Trophoblast cell (in vitro differentiated cells and primary cell): ENCODE measurements around the gene ARHGEF6.

Experiments used
- DNase-seq, 2 donors: peaks; one replicate each; pipeline ENCODE4 v3.0.0-alpha.2; 2016
- H2AFZ ChIP-seq: 2 replicates; pipeline ENCODE4 v1.6.1; 2013; ENCODE audit warnings: low read length, moderate library complexity, mild to moderate bottlenecking; ENCODE audit not compliant: insufficient read depth, poor library complexity
- H2AK5ac ChIP-seq: 2 replicates; pipeline ENCODE4 v1.6.1; 2013; ENCODE audit warnings: mild to moderate bottlenecking, low read length
- H2BK120ac ChIP-seq: 2 replicates; pipeline ENCODE4 v1.6.1; 2013; ENCODE audit warnings: low read length, mild to moderate bottlenecking, moderate library complexity; ENCODE audit not compliant: insufficient read depth, poor library complexity
- H2BK12ac ChIP-seq: 2 replicates; pipeline ENCODE4 v1.6.1; 2013; ENCODE audit warnings: mild to moderate bottlenecking, low read length, moderate library complexity
- H2BK5ac ChIP-seq: 2 replicates; pipeline ENCODE4 v1.6.1; 2013; ENCODE audit warnings: low read length, low read depth, moderate library complexity, mild to moderate bottlenecking; ENCODE audit not compliant: poor library complexity
- H3K14ac ChIP-seq: 2 replicates; pipeline ENCODE4 v1.6.1; 2013; ENCODE audit warnings: mild to moderate bottlenecking, low read length
- H3K18ac ChIP-seq: 2 replicates; pipeline ENCODE4 v1.6.1; 2013; ENCODE audit warnings: mild to moderate bottlenecking, low read length
- H3K23ac ChIP-seq: 2 replicates; pipeline ENCODE4 v1.6.1; 2013; ENCODE audit warnings: low read length
- H3K27ac ChIP-seq: 2 replicates; pipeline ENCODE4 v1.5.1; 2013; ENCODE audit warnings: low read depth, mild to moderate bottlenecking, inconsistent platforms, low read length, moderate library complexity
- H3K27me3 ChIP-seq: 2 replicates; pipeline ENCODE4 v1.6.1; 2013; ENCODE audit warnings: inconsistent platforms, mild to moderate bottlenecking, low read length, moderate library complexity; ENCODE audit not compliant: insufficient read depth
- H3K36me3 ChIP-seq, 2 experiments: 1 replicate in 1 of 2; 2 replicates in 1 of 2; pipeline ENCODE4 v1.6.1; 2013; ENCODE audit warnings: low read length in 2 of 2, mild to moderate bottlenecking in 2 of 2, moderate library complexity in 1 of 2; ENCODE audit not compliant: insufficient read depth in 2 of 2, control insufficient read depth in 1 of 2
- H3K4ac ChIP-seq: 2 replicates; pipeline ENCODE4 v1.6.1; 2013; ENCODE audit warnings: low read depth, mild to moderate bottlenecking, low read length, moderate library complexity
- H3K4me1 ChIP-seq, 2 experiments: 1 replicate in 1 of 2; 2 replicates in 1 of 2; pipeline ENCODE4 v1.6.1; 2013; ENCODE audit warnings: low read length in 2 of 2, mild to moderate bottlenecking in 2 of 2, moderate library complexity in 1 of 2; ENCODE audit not compliant: insufficient read depth in 2 of 2, control insufficient read depth in 1 of 2
- H3K4me2 ChIP-seq: 2 replicates; pipeline ENCODE4 v1.6.1; 2013; ENCODE audit warnings: inconsistent platforms, mild to moderate bottlenecking, low read length, moderate library complexity
- H3K4me3 ChIP-seq: 2 replicates; pipeline ENCODE4 v1.5.1; 2013; ENCODE audit warnings: mild to moderate bottlenecking, low read depth, low read length, inconsistent platforms
- H3K79me1 ChIP-seq: one replicate; pipeline ENCODE4 v1.6.1; 2013; ENCODE audit warnings: low read length
- H3K79me2 ChIP-seq: 2 replicates; pipeline ENCODE4 v1.6.1; 2013; ENCODE audit warnings: low read length, mild to moderate bottlenecking; ENCODE audit not compliant: control insufficient read depth, insufficient read depth, poor library complexity
- H3K9ac ChIP-seq: 2 replicates; pipeline ENCODE4 v1.6.1; 2013; ENCODE audit warnings: mild to moderate bottlenecking, low read length
- H3K9me3 ChIP-seq: 2 replicates; pipeline ENCODE4 v1.6.1; 2013; ENCODE audit warnings: low read depth, mild to moderate bottlenecking, control low read depth, inconsistent platforms, low read length; ENCODE audit not compliant: insufficient read depth
- H4K12ac ChIP-seq: 2 replicates; pipeline ENCODE4 v1.6.1; 2013; ENCODE audit warnings: low read depth, mild to moderate bottlenecking, low read length, moderate library complexity
- H4K8ac ChIP-seq: 2 replicates; pipeline ENCODE4 v1.6.1; 2013; ENCODE audit warnings: low read depth, mild to moderate bottlenecking, low read length, moderate library complexity
- H4K91ac ChIP-seq: one replicate; pipeline ENCODE4 v1.6.1; 2013; ENCODE audit warnings: low read depth, mild to moderate bottlenecking, low read length, moderate library complexity
- WGBS: extraction: QIAGEN DNeasy Blood & Tissue Kit; methylation state at CpG from one replicate; pipeline ENCODE4 v1.1.7; 2013; ENCODE audit warnings: missing lambda C conversion rate; ENCODE audit not compliant: insufficient read length, insufficient coverage; ENCODE audit errors: extremely low coverage; 5-methylcytosine and 5-hydroxymethylcytosine counted together

The ARHGEF6 gene

DNA sequence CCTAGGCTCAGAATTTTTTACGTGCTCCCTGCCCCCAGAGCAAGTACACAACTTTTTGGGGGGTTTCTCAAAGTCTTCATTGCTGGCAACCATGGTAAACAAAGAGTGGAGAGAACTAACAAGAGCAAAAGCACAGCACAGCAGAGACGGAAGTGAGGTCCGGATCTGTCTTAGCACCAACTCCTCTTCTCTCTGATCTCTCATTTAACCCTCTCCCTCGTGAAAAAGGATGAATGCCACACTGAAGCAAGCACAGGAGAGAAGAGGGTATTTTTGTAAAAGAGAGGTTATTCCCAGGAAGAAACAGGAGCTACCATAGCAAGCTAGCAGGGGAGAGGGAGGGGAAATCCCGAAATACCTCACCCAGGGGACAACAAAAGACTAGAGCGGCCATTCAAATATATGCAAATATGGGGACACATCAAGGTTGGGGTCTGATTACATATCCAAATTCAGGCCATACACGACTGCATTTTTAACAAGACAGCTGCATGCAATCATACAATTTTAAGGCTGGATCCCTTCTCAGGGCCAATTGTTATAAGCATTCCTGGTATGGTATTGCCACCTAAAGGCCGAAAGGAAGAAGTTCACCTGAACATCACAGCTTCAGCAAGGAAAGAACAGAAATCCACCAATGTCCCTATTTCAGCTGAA lies 86.2 kb downstream of the ARHGEF6 start:
- no peaks in the 10 kb centered on the region for H3K4me1 ChIP-seq

DNA sequence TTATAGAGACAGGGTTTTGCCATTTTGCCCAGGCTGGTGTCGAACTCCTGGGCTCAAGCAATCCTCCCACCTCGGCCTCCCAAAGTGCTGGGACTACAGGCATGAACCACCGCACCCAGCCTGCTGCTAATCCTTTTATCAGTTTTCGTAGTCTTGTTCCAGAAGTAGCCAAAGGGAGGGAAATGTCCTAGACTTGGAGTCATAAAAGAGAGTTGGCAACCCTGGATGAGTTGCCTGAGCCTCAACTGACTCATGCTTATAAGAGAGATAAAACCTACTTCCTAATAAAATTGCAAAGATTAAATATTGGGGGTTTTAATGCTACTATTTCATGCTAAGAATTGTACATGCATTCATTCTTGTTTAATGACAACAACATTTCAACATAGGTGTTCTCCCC lies 88.5 kb downstream of the ARHGEF6 start:
- no CpG with 5 or more reads among the region's 4 CpGs for WGBS
- H4K8ac ChIP-seq = no peak overlapping the region
- no peak overlapping the region for H2AFZ ChIP-seq
- no peak overlapping the region for H3K4me3 ChIP-seq
- H4K12ac ChIP-seq = no peak overlapping the region
- no peak overlapping the region for H3K4me2 ChIP-seq
- H3K9me3 ChIP-seq = no peaks in the 10 kb centered on the region
- H2AK5ac ChIP-seq = no peak overlapping the region
- H4K91ac ChIP-seq = no peak overlapping the region
- H3K4ac ChIP-seq = no peak overlapping the region
- H3K9ac ChIP-seq = no peak overlapping the region
- peaks cover 0 to 3% of the 10 kb centered on the region in 2 experiments for H3K4me1 ChIP-seq
- H3K79me1 ChIP-seq = no peaks in the 10 kb centered on the region
- H2BK5ac ChIP-seq = no peak overlapping the region
- no peak for DNase-seq
- no peak overlapping the region for H3K18ac ChIP-seq
- no peaks in the 10 kb centered on the region for H3K36me3 ChIP-seq
- no peak overlapping the region for H3K23ac ChIP-seq
- no peak overlapping the region for H2BK120ac ChIP-seq
- H3K27me3 ChIP-seq = no peaks in the 10 kb centered on the region
- no peaks in the 10 kb centered on the region for H3K79me2 ChIP-seq
- no peak overlapping the region for H3K27ac ChIP-seq
- H3K14ac ChIP-seq = no peak overlapping the region
- no peak overlapping the region for H2BK12ac ChIP-seq

More for the DNA sequence above, 86.2 kb downstream of the ARHGEF6 start:
- peak in 1 of 2 donors; percentile 63 for DNase-seq
- Histone ChIP-seq H3K79me1 (no peaks in the 10 kb centered on the region), H3K4me2 (no peak overlapping the region), H2BK12ac (no peak overlapping the region), H3K36me3 (no peaks in the 10 kb centered on the region), H3K79me2 (no peaks in the 10 kb centered on the region), H3K23ac (no peak overlapping the region), H3K27ac (no peak overlapping the region), H3K4ac (no peak overlapping the region), H4K12ac (no peak overlapping the region), H2AFZ (no peak overlapping the region), H4K91ac (no peak overlapping the region), H2BK5ac (no peak overlapping the region), H3K27me3 (no peaks in the 10 kb centered on the region), H3K4me3 (no peak overlapping the region), H3K18ac (no peak overlapping the region), H3K14ac (no peak overlapping the region), H3K9me3 (no peaks in the 10 kb centered on the region), H4K8ac (no peak overlapping the region), H3K9ac (no peak overlapping the region), H2AK5ac (no peak overlapping the region), H2BK120ac (no peak overlapping the region)
- no CpG with 5 or more reads among the region's 8 CpGs for WGBS

DNA sequence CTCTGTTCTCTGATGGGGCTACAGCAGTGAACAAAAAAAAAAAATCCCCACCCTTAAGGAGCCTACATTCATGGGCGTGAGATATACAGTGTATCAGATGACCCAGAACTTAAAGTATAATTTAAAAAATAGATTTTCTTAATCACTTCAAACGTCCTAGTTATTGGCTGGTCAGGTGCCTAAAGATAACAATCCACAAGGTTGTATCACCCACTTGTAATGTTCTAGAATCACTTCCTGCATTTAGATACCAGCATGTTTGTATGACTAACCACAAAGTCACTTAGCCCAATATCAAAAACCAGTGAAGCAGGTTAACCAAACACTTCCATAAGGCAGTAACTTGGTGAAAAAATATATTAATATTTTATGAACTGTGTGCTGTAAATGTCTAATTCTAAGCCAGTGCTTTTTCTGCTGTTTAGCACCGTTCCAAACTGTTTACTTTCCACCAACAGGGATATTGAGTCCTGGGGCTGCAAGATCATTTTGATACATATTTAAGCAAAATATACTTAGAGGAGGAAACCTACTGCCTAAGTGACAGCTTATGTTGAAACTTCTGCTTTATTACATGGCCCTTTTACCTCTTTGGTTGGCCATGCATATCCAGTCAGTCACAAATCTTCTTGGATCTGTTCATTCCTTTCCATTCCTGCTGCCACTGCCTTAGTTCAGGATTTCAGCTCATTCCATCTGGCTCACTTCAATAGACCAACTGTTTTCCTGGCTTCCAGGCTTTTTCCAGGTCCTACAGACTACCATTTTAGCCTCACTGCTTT lies 89.5 kb downstream of the ARHGEF6 start:
- H2AK5ac ChIP-seq = no peak overlapping the region
- H4K12ac ChIP-seq = no peak overlapping the region

DNA sequence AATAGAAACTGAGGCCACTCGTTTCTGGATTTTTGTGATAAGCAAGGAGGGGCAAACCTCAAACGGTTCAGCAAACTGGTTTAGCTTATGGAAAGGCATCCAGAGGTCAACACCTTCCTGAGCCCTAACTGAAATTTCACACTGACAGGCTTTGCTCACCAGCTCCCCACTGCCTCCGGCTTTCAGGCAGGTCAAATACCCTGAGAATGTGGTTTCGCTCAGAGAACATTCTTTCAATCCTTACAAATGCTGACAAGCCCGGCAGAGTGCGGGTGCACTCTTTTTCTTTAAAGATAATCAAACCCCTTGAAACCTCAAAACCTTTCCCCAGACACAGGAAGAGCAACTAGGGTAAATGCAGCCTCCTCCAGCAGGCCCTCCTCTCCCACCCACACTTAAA lies 91.3 kb downstream of the ARHGEF6 start:
- Histone ChIP-seq H4K12ac (no peak overlapping the region), H2BK120ac (no peak overlapping the region), H3K23ac (no peak overlapping the region), H3K4ac (no peak overlapping the region), H3K79me2 (no peaks in the 10 kb centered on the region), H3K27me3 (no peaks in the 10 kb centered on the region), H3K79me1 (no peaks in the 10 kb centered on the region), H3K9ac (no peak overlapping the region), H3K27ac (peak overlapping the region; percentile 52), H2AK5ac (no peak overlapping the region), H3K4me3 (no peak overlapping the region), H3K18ac (no peak overlapping the region), H4K8ac (no peak overlapping the region), H2BK5ac (no peak overlapping the region), H3K4me2 (no peak overlapping the region), H3K4me1 (peaks cover 0 to 3% of the 10 kb centered on the region in 2 experiments), H3K14ac (no peak overlapping the region), H3K36me3 (no peaks in the 10 kb centered on the region), H2BK12ac (no peak overlapping the region), H3K9me3 (no peaks in the 10 kb centered on the region), H2AFZ (no peak overlapping the region), H4K91ac (no peak overlapping the region)
- no CpG with 5 or more reads among the region's 6 CpGs for WGBS
- DNase-seq = peak in 1 of 2 donors; percentile 27

More for the DNA sequence above, 89.5 kb downstream of the ARHGEF6 start:
- no peak overlapping the region for H3K9ac ChIP-seq
- peaks cover 0 to 3% of the 10 kb centered on the region in 2 experiments for H3K4me1 ChIP-seq
- no peaks in the 10 kb centered on the region for H3K79me1 ChIP-seq
- no CpG with 5 or more reads among the region's 3 CpGs for WGBS
- H3K4me2 ChIP-seq = no peak overlapping the region
- no peak overlapping the region for H3K23ac ChIP-seq
- H4K91ac ChIP-seq = no peak overlapping the region
- H2BK120ac ChIP-seq = no peak overlapping the region
- no peak overlapping the region for H3K14ac ChIP-seq
- H3K36me3 ChIP-seq = no peaks in the 10 kb centered on the region
- H3K9me3 ChIP-seq = no peaks in the 10 kb centered on the region
- H2BK12ac ChIP-seq = no peak overlapping the region
- peak; percentile 6 to 77 for DNase-seq
- H2AFZ ChIP-seq = no peak overlapping the region
- H2BK5ac ChIP-seq = no peak overlapping the region
- H3K4ac ChIP-seq = no peak overlapping the region
- no peak overlapping the region for H4K8ac ChIP-seq
- no peak overlapping the region for H3K27ac ChIP-seq
- H3K4me3 ChIP-seq = no peak overlapping the region
- no peaks in the 10 kb centered on the region for H3K27me3 ChIP-seq
- H3K79me2 ChIP-seq = no peaks in the 10 kb centered on the region
- H3K18ac ChIP-seq = no peak overlapping the region
